Loucy (cell line): ENCODE measurements around the gene RAD51D.

Experiments
- H2AFZ ChIP-seq: fragments of 200-600 bp; sonication (generic); 2 replicates; pipeline ENCODE4 v1.6.0; 2016; ENCODE audit warnings: antibody characterized with exemption, mild to moderate bottlenecking, low read length, moderate library complexity
- H3F3A ChIP-seq: fragments of 200-600 bp; 2 replicates; pipeline ENCODE4 v1.6.0; 2016; ENCODE audit warnings: antibody characterized with exemption, low read depth, mild to moderate bottlenecking
- H3K27me3 ChIP-seq: fragments of 200-600 bp; sonication (generic); 2 replicates; pipeline ENCODE4 v1.6.1; 2014; ENCODE audit warnings: low read length, mild to moderate bottlenecking; ENCODE audit not compliant: insufficient read depth, poor library complexity, severe bottlenecking
- H3K36me3 ChIP-seq: fragments of 200-600 bp; sonication (generic); 2 replicates; pipeline ENCODE4 v1.6.1; 2016; ENCODE audit warnings: low read length; ENCODE audit not compliant: insufficient read depth
- H3K4me1 ChIP-seq: fragments of 200-600 bp; sonication (generic); 2 replicates; pipeline ENCODE4 v1.5.1; 2014; ENCODE audit warnings: low read length, mild to moderate bottlenecking; ENCODE audit not compliant: insufficient read depth, poor library complexity, severe bottlenecking
- H3K4me2 ChIP-seq: fragments of 200-600 bp; sonication (generic); 2 replicates; pipeline ENCODE4 v1.6.0; 2014; ENCODE audit warnings: antibody characterized with exemption, low read length, low read depth, mild to moderate bottlenecking; ENCODE audit not compliant: poor library complexity, severe bottlenecking
- H3K4me3 ChIP-seq: fragments of 200-600 bp; sonication (generic); 2 replicates; pipeline ENCODE4 v1.5.1; 2014; ENCODE audit warnings: low read length, mild to moderate bottlenecking, mixed read lengths; ENCODE audit not compliant: poor library complexity, severe bottlenecking
- H3K79me2 ChIP-seq: fragments of 200-600 bp; sonication (generic); 2 replicates; pipeline ENCODE4 v1.6.1; 2014; ENCODE audit warnings: low read length; ENCODE audit not compliant: insufficient read depth
- H3K9ac ChIP-seq: fragments of 200-600 bp; sonication (generic); 2 replicates; pipeline ENCODE4 v1.6.0; 2014; ENCODE audit warnings: mild to moderate bottlenecking, low read depth, low read length, moderate library complexity; ENCODE audit not compliant: poor library complexity, severe bottlenecking
- H3K9me2 ChIP-seq: fragments of 200-600 bp; sonication (generic); replicated peaks from 2 replicates; pipeline ENCODE4 v1.6.1; 2016; ENCODE audit warnings: low read depth, low read length, mixed read lengths
- H3K9me3 ChIP-seq: fragments of 200-600 bp; sonication (generic); 2 replicates; pipeline ENCODE4 v1.6.1; 2014; ENCODE audit warnings: mild to moderate bottlenecking, antibody characterized with exemption, low read length, low read depth; ENCODE audit not compliant: insufficient read depth
- H4K20me1 ChIP-seq: fragments of 200-600 bp; sonication (generic); 2 replicates; pipeline ENCODE4 v1.6.0; 2014; ENCODE audit warnings: antibody characterized with exemption, low read length, mild to moderate bottlenecking; ENCODE audit not compliant: insufficient read depth, poor library complexity, severe bottlenecking
- EZH2phosphoT487 ChIP-seq: fragments of 200-600 bp; IDR thresholded peaks from 2 replicates; pipeline ENCODE4 v1.6.1; 2018; ENCODE audit warnings: antibody characterized with exemption, mild to moderate bottlenecking, moderate library complexity, borderline replicate concordance
- TF ChIP-seq, protein P1 (sequence below): fragments of 200-600 bp; sonication (generic); conservative IDR thresholded peaks from 2 replicates; pipeline ENCODE4 v1.5.1; 2014; ENCODE audit warnings: mild to moderate bottlenecking, antibody characterized with exemption, low read length

RAD51D gene

DNA sequence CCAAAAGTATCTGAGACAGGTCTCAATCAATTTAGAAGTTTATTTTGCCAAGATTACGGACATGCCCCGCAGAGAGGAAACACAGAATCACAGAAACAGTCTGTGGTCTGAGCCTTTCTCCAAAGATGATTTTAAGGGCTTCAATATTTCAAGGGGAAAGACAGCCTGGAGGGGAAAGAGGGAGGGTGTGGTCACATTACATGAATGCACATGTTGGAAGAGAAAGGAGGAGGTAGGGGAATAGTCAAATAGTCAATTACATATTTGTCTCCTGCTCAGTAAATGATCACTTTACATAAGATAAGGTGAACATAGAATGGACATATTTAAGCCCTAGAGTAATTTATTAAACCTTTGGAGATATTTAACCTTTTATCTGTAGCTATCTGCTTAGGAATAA is 40.3 kb upstream of the RAD51D start:
- no peak overlapping the region for H3K9ac ChIP-seq
- H3K27me3 ChIP-seq = no peaks in the 10 kb centered on the region
- H3K4me1 ChIP-seq = peaks cover 22% of the 10 kb centered on the region
- no peak overlapping the region for H3K4me3 ChIP-seq
- H3K9me3 ChIP-seq = no peaks in the 10 kb centered on the region
- no peaks in the 10 kb centered on the region for H3K9me2 ChIP-seq
- no peaks in the 10 kb centered on the region for H4K20me1 ChIP-seq
- TF ChIP-seq, protein P1, sequence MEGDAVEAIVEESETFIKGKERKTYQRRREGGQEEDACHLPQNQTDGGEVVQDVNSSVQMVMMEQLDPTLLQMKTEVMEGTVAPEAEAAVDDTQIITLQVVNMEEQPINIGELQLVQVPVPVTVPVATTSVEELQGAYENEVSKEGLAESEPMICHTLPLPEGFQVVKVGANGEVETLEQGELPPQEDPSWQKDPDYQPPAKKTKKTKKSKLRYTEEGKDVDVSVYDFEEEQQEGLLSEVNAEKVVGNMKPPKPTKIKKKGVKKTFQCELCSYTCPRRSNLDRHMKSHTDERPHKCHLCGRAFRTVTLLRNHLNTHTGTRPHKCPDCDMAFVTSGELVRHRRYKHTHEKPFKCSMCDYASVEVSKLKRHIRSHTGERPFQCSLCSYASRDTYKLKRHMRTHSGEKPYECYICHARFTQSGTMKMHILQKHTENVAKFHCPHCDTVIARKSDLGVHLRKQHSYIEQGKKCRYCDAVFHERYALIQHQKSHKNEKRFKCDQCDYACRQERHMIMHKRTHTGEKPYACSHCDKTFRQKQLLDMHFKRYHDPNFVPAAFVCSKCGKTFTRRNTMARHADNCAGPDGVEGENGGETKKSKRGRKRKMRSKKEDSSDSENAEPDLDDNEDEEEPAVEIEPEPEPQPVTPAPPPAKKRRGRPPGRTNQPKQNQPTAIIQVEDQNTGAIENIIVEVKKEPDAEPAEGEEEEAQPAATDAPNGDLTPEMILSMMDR = no peak
- TF ChIP-seq EZH2phosphoT487 = no peak
- no peaks in the 10 kb centered on the region for H3F3A ChIP-seq
- no peaks in the 10 kb centered on the region for H3K79me2 ChIP-seq
- H2AFZ ChIP-seq = no peak overlapping the region
- H3K4me2 ChIP-seq = peak overlapping the region; percentile 64
- no peaks in the 10 kb centered on the region for H3K36me3 ChIP-seq

GRCh38 chr17:35155246-35155645 is 35.6 kb upstream of the RAD51D start:
- Histone ChIP-seq H3K9ac (no peak overlapping the region), H4K20me1 (no peaks in the 10 kb centered on the region), H2AFZ (no peak overlapping the region), H3K27me3 (peaks cover 7% of the 10 kb centered on the region), H3K4me2 (no peak overlapping the region), H3F3A (no peaks in the 10 kb centered on the region), H3K79me2 (no peaks in the 10 kb centered on the region), H3K9me2 (no peaks in the 10 kb centered on the region), H3K9me3 (no peaks in the 10 kb centered on the region), H3K4me1 (peaks cover 3% of the 10 kb centered on the region), H3K4me3 (no peak overlapping the region), H3K36me3 (no peaks in the 10 kb centered on the region)
- no peak for TF ChIP-seq EZH2phosphoT487
- TF ChIP-seq, protein P1 = no peak

DNA sequence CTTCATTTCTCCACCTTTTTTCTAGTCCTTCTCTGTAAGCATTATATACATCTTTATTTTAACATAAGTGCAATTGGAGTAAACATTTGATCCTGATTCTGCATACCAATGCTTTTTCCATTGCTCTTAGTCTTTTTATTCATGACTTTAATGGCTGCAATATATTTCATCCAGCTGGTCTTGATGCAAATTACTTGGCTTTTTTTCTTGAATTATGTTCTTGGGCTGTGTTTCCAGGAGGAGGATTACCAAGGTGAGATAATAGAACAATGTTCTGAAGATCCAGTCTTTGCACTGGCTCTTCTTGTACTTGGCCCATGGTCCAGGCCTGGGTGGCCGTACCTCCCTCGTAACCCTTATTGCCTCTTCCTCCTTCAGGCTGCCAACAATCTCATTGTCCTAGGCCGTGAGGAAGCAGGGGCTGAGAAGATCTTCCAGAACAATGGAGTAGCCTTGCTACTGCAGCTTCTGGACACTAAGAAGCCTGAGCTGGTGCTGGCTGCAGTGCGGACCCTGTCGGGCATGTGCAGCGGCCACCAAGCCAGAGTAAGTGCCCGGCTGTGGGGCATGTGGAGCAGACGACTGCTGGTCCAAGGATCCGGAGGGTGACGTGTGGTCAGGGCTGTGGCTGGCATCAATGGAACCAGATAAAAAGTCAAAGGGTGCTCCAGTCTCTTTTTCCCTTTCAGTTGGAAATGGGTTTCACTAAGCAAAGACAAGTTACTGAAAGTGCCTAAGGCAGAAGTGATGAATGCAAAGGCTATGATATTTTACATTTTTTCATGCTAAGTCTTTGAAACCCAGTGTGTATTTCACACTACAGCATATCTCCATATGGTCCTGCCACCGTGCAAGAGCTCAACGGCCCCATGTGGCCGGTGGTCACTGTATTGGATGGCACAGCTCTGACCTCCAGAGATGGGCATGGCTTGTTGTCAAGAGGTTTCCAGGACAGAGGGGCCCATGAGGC is 34.8 kb upstream of the RAD51D start:
- no peak overlapping the region for H2AFZ ChIP-seq
- TF ChIP-seq EZH2phosphoT487 = no peak
- TF ChIP-seq, protein P1 = no peak
- no peaks in the 10 kb centered on the region for H3F3A ChIP-seq
- H3K79me2 ChIP-seq = no peaks in the 10 kb centered on the region
- no peak overlapping the region for H3K4me2 ChIP-seq
- no peaks in the 10 kb centered on the region for H4K20me1 ChIP-seq
- H3K9me2 ChIP-seq = no peaks in the 10 kb centered on the region
- H3K9ac ChIP-seq = no peak overlapping the region
- no peaks in the 10 kb centered on the region for H3K36me3 ChIP-seq
- H3K9me3 ChIP-seq = no peaks in the 10 kb centered on the region
- H3K4me3 ChIP-seq = no peak overlapping the region
- no peaks in the 10 kb centered on the region for H3K4me1 ChIP-seq
- H3K27me3 ChIP-seq = peaks cover 7% of the 10 kb centered on the region
